ENCODE measurements around the gene ETNK2.
A peak's percentile ranks its signal among the peaks of the same experiment; 100 is the strongest.

The ETNK2 gene

DNA sequence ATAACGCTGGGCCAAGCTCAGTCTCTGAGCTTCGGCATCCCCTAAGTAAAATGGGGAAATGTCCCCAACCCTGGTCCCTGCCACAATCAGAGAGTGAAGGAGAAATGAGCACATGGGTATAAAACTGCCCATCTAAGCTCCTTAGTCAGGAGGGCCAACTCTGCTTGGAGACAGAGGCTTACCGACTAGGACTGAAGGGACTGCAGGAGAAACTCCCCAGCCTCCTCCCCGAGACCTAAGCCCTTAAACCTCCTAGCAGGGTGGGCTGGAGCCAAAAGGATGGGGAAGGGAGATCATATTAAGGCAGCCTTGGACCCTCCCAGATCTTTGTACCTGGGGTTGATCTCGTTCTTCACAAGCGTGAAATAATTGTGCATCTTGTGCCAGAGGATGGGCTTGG lies 5.5 kb downstream of the ETNK2 start:
- no peak for DNase-seq

DNA sequence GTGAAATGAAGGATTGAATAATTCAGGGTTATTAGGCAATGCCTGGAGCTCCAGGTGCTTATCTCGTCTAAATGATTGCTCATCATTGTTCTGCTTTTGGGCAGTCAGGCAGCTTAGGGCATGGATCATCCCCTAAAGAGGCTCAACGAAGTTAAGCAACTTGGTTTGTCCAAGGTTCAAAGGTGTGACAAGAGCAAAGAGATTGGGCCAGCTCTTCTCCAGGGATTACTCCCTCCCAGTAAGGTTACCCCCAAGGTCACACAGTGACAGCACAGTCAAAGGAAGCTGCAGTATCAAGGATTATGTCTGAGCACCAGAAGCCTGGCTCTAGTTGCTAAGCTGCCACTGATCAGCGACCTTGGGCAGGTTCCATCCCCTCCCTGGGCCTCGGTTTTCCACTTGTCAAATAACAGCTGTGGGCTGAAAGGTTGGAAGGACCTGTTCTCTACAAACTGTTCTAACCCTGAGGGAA lies 6.8 kb downstream of the ETNK2 start:
- no peak for DNase-seq

DNA sequence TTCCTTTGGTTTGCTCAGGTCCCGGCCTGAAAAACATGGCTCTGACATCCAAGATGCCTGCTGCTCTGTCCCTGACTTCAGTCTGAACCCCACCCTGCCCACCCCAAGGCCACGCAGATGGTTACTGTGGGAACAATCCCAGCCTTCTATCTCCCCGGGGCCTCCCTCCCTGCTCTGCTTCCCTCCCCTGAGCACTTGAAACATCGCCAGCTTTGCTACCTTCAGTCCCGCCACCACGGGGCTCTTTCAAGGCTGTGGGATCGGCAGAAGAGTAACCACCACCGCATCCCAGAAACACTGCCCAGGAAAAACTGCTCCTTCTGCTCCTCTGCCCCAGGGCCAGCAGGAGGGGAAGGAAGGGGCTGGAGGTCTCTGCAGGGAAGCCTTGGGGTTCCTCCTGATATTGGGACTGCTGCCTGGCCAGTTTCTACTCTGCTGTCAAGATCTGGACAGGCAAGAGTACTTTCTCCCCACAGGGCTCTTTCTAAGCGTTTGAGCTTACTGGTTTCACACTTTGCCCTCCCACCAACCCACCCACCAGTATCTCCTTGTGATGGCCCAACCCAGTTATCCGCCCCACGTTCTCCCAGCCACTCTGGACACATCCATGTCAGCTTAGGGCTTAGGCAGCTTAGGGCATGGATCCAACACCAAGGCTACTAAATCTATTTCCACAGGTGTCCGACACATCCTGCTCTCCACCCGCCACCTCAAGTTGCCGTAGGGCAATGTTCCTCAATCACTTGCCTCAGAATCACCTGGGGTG lies 8.4 kb downstream of the ETNK2 start:
- DNase-seq = no peak

DNA sequence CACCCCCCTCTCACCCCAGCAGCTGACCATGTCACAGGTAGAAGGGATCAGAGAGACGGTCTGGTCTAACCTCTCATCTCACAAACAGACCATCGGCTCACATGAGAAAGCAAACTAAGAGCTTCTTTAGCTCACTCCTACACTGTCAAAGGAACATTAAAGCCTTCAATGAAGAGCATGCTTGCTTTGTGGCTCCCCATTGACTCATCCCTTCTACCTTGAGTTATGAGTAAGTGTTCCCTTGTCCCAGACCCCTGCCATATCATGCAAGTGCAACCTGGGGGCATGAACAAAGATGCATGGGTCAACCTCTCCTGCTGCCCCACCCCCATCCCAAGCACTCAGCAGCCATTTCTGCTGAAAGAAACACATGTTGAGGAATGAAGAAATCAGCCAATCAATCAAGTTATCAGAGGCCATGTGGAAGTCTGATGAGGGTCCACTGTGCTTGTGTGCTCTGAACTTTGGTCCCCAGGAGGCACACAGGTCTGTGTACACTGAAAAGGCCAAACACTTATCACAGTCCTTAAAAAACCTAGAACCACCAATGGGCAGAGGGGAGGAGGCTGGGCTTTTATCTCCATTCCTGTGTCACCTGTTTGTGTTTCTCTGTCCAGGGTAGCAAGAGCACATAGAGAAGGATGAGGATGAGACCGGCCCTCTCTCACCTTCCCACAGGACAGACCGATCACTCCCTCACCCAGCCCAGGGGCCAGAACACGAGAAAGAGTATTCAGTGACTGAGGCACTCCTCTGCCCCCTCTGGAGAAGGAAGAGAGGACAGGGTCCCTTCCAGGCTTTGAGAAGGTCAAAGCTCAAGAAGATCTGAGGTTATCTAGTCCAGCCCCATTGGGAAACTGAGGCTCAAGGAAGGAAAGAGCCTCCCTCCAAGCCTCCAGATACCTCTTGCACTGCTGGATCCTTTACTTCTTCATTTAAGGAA lies 9.5 kb downstream of the ETNK2 start:
- DNase-seq = no peak

DNA sequence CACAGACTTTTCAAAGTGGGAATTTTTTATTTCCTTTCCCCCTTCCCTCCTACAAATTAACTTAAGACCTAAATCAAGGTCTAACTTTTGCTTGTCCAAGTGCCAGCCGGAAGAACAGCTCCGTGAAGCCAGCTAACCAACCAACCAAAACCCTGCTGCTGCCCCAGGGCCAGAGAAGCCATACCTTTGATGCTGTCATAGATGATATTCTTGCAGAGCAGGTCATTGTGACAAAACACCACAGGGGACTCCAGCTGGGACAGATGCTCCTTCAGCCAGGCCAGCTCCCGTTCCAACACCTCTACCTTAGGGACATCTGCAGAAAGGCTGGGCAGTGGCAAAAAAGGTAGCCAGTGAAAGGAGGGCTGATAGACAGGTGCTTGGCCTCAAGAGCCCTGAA lies 10.7 kb downstream of the ETNK2 start:
- DNase-seq = no peak

DNA sequence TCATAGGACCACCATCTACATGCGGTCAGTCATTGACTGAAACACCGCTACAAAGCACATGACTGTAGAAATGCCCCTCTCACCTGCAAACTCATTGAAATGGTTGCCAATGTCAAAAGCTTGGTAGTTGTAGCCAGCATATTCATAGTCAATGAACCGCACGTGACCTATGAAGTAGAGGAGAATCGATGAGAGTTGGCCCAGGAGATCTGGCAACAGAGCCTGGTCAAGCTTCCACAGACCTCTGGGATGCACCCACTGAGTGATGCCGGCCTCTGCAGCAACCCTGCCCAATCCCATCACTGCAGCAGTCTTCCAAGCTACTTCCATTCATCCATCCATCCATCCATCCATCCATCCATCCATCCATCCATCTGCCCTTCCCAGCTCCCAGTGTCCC lies 11.9 kb downstream of the ETNK2 start:
- DNase-seq = no peak

DNA sequence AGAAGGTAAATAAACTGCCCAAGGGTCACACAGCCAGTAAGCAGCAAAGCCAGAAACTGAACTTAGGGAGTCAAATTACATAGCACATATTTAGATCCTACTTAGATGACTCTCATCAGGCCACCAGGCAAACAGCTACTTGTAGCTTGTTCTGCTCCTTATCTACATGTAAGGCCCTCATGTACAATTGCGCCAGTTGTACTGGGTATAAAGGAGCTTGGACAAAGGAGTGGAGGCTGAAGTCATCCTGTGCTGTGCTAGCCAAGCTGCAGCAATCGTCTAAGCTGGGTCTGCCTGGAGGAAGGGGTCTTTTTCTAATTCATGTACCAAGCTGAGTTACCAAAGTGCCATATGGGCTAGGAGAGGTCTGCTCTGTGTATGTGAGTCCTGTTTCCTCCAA lies 12.8 kb downstream of the ETNK2 start:
- DNase-seq = no peak

DNA sequence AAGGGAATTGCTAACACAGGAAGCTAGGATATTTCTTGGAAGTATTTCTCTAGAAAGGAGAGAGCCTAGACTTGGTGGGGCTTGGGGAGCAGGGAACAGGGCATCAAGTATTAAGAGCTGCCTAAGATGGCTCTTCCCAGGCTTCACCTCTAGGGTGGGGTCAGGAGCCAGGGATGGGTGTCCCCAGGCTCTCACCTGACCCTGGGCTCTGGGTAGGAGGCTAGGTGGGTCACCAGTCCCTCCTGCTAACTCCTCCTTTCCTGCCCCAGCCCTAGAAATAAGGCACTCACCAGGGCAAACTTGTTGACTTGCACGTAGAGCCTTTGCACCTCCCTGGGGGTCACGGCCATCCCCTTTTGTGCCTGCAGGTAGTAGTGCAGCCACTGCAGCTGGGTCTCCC lies 15.0 kb downstream of the ETNK2 start:
- DNase-seq = no peak

DNA sequence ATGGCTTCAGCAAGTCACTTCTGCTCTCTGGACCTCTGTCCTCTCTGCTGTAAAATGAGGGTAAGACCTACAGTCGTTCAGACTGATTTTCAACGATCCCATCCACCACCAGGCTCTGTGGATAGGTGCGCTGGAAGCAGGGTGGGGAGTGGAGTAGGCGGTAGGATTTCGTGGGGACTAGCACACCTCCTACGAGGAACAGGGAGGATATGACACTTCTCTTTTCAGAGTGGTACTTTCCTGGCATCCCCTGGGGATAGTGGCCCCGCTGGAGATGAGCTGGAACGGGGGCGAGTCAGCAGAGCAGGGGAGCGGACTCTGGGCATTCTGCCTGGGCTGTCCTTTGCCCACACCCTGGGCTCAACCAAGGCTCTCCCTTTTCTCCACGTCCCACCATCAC lies 17.7 kb downstream of the ETNK2 start:
- DNase-seq = no peak

DNA sequence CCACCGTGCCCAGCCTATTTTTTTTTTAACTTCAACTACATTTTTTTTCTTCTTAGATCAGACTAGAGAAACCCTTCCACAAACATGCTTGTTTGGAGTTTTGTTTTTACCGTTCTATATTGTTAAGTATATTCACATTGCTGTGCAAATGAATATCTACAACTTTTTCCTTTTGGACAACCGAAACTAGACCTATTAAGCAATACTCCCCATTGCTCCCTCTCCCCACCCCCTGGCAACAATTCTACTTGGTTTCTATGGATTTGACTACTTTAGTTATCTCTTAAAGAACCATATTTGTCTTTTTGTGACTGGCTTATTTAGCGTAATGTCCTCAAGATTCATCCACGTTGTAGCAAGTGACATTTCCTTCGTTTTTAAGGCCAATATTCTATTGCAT lies 19.1 kb downstream of the ETNK2 start:
- no peak for DNase-seq

DNA sequence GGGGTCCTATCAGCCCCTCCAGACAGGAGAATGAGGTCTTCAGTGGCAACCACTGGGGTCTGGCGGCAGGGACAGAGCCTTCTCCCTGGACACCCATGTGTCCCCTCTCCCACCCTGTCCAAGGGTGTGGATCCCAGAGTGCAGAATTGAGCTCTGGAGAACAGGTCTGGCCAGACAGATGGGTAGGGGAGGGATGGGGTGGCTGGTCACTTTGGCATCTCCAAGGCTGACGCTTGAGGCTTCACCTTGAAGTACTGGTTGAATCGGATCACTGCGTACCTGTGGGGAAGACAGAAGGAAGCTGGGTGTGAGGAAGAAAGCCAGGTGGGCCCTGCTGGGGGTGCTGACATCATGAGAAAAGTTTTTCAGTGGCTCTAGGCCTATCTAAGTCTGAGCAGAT lies 19.9 kb downstream of the ETNK2 start:
- no peak for DNase-seq

DNA sequence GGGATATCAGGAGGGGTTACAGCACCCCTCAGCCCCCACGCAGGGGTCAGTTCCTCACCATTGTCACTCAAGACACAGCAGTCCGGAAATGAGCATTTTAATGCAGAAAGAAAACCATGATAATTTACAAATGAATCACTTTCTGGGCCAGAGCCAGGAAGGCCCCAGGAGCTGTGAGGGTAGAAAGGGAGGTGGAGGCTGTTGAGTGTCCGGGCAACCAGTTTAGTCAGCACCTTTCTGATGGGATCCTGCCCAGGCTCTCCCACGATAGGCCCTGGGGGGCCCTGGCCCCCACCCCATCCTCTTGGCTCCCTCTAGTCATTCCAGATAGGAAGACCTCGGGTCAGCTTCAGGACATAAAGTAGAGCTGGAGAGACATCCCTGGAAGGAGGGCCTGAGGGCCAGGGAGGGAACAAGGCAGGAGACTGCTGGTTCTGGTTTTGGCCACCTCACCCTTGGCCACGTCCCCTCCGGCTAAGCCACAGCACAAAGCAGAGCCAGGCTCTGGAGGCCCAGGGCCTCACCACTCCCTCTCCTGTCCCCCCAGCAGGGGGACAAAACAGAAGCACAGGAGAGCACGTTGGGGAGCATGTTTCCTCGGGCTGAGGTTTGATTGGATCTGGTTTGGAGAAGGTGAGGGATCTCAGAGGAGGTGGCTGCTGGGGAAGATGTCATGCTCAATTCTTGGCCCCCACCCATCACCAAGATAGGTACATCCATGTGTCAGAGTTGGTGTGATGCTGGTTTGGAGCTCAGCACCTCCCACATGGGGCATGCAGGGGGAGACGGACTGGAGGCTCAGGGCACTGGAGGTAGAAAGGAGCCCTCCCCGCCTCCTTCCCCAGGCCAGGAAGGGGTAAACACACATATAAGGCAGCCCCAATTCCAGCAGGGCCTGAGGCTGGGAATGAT lies 20.6 kb downstream of the ETNK2 start:
- no peak for DNase-seq

DNA sequence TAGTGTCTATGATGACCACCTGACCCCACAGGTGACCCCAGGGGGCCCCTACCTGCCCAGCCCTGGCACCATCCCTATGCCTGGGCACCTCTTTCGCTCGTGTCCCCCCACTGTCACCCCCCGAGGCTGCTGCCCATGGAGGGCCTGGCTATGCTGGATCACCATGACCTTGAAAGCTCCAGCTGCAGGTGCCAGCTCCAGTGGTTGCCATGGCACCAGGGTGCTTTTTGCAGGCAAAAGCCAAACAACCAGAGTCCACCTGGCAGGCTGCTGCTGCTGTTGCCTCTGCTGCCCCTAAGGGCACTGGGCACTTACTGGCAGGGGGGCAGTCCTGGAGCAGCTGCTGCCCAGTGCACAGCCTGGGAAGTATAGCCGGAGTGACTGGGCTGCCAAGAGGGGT lies 21.7 kb downstream of the ETNK2 start:
- no peak for DNase-seq

DNA sequence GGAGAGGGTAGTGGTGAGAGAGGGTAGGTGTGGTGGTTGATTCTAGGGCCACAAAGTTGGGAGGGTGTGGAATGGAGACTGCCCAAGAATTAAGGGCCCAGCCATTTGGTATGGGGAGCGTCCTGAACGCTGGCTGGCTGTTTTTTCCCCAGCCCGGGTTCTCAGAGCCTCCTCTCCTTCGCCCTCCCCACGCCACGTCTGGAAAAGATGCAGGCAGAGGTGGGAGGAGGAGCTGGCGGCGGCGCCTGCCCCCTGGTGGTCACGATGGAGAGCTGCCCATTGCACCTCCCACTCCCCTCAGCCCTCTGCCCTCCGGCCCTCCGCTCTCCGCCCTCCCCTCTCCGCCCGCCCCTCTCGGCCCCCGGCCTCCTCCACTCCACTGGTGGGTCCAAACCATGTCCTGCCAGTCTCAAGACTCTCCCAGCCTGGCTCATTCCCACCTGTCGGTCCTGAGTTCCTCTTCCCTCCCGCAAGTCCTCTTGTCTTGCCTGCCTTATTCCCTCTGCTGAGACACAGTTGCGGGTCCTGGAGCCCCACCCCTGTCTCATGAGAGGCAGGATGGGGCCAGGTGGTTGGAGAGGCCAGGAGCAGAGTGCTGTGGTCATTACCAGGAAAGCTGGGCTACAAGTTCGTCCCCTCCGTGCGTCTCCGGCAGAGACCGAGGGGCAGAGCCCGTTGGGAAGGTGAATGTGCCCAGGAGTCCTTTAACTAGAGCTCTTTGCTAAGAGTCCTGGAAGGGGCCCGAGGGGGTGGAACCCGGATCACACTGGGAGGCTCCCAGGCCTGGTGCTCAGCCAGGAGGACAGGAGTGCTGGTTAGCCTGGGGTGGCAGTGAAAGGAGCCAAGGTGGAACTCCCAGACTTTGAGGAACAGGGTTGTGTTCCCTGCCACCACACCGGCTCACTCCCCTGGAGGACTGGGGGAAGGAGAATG lies 22.6 kb downstream of the ETNK2 start:
- DNase-seq = peak in 2 of 4 experiments; percentile 17 to 23

DNA sequence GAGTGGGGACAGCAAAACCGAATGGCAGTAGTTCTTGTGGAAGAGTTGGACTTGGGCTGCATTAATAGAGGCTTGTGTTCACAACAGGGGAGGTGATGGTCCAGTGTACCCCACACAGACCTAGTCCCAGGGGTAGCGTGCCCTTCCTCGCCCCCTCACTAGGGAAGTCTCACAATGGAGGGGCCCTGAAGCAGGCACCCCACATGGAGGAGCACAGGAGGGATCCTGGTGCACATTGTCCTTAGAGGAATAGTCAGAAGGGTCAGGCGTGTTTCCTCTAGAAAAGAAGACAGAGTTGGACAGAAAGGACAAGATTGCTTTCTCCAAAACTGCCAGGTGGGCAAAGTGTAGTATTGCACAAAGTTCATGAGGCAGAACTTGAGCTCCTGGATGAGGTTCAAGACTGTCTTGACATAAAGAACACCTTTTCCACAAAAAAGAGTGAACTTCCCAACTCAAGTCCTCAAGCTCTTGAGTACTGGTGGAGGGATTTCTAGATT lies 23.3 kb downstream of the ETNK2 start:
- no peak for DNase-seq

DNA sequence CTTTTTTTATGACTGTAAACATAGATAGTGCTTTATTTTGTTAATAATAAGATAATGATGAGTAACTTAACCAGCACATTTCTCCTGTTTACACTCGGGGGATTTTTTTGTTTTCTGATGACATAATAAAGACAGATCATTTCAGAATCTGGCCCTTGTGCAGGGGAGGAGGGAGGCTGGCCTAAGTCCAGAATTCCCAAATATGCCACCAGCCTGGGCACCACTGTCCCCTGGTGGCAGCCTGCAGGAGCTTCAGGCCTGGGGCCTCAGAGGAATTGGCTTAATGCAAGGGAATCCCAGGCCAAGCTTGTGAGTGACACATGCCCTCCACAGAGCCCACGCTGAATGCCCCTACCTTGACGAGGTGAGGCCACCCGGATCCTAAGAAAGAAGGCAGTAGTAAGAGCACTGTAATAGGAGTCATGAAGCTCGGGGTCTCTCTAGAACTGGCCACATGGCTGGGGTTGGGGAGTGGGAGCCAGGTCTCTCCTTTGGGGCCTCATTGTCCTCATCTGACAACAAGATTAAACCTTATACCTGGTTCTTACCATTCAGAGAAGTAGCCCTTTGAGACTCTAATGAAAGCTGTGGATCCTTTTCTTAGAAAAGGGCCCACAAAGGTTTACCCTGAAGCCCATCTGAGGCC lies 24.1 kb downstream of the ETNK2 start:
- no peak for DNase-seq

DNA sequence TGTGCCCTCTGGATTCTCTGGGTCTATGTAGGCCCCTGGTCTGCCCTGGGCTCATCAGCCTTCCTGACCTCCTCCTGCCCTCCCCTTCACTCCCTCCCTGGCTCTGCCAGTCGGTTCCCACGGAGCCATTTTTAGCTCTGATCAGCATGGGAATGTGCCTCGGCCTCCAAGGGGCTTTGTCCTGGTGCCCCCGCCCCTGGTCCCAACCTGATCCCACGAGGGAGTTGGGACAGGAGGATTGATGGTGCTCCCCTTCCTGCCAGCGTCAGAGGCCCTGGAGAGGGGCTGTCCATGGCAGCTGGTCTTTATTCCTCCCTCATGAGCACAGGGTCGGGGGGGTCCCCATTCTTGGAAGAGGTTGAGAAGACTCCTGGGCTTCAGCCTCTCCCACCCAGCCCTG lies 24.9 kb downstream of the ETNK2 start:
- no peak for DNase-seq

DNA sequence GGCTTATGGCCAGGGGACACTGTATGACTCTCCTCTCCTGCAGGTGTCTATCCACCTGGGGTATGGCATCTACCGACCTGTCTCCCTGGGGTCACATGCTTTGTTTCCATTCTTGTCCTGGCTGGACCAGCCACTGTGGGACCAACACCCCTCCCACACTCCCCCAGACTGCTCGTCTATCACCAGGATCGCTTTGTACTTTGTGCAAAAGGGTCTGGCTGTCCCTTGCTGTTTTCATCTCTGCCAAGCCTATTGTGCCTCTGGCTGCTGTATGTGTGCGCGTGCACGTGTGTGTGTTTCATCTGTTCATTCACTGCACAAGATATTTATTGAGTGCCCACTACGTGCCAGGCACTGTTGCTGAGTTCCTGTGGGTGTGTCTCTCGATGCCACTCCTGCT lies 25.5 kb downstream of the ETNK2 start:
- no peak for DNase-seq

DNA sequence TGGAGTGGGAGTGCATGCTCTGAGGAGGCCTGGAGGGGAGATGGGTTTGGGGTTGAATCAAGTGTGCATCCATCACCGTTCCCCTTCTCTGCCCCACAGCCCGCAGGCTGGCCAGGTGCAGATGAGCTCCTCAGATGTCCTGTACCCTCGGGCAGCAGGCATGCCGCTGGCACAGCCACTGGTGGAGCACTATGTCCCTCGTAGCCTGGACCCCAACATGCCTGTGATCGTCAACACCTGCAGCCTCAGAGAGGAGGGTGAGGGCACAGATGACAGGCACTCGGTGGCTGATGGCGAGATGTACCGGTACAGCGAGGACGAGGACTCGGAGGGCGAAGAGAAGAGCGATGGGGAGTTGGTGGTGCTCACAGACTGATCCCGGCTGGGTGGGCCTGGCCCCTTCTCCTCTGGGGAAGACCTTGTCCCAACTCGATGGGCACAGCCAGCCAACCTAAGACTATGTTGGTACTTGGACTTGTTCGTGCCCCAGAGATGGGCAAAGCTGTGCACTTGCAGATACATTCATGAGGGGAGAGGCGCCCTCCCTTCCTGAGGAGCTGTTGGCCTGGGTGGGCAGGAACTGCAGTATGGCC lies 26.0 kb downstream of the ETNK2 start:
- DNase-seq = no peak

DNA sequence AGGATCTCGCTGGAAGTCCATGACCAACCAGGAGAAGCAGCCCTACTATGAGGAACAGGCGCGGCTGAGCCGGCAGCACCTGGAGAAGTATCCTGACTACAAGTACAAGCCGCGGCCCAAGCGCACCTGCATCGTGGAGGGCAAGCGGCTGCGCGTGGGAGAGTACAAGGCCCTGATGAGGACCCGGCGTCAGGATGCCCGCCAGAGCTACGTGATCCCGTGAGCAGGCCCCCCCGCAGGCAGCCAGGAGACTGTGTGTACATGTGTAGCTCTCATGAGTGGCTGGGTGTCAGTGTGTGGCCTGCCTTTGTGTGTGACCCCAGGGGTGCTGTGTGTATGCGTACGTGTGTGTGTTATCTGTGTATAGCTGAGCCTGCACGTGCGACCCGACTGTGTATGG lies 27.2 kb downstream of the ETNK2 start:
- no peak for DNase-seq

DNA sequence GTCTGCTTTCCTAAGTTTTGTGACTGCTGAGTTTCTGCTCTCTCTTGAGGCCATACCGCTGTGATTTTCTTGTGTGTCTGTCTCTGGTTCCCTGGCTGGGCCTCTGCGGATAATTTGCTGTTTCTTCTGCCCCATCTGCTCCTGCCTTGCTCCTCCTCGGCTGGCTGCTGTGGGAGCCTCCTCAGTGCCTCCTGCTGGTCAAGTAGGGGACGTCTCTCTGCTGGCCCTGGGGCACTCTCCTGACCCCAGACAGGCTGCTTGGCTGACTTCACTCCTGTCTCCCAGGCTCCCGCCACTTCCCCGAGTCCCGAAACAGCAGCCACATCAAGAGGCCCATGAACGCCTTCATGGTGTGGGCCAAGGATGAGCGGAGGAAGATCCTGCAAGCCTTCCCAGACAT lies 28.5 kb downstream of the ETNK2 start:
- no peak for DNase-seq
